DND-41 (cell line): ENCODE results near the gene CDK4.

ENCODE experiments used
- EZH2 ChIP-seq: IDR thresholded peaks from 3 replicates; pipeline ENCODE4 v1.6.1; 2012; ENCODE audit warnings: borderline replicate concordance, low read depth, mild to moderate bottlenecking, moderate library complexity, low read length, inconsistent platforms; ENCODE audit not compliant: severe bottlenecking
- TF ChIP-seq, protein P1 (sequence below): IDR thresholded peaks from 2 replicates; pipeline ENCODE4 v1.5.1; 2012; ENCODE audit warnings: borderline replicate concordance, low read length, moderate library complexity, mild to moderate bottlenecking; ENCODE audit not compliant: poor library complexity, severe bottlenecking; ENCODE audit errors: extremely low read depth

DNA sequence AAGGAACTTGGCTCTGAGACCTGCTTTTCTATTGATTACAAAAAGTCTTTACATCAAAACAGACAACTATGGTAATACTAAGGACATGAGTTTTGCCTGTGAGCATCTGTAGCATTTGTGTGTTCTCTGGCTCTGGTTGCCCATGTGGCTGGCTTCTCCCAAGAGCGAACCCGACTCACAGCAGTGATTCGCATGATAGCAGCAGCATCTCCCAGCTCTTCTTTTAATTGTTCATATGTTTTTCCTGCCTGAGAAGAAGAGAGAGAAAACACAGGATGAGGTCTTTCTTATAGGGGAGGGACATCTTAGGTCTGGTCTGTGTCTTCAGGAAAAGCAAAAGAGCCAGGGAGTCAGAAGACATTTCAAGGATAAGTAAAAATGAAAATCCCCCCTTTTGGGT, 48.9 kb upstream of the CDK4 start:
- TF ChIP-seq, protein P1, sequence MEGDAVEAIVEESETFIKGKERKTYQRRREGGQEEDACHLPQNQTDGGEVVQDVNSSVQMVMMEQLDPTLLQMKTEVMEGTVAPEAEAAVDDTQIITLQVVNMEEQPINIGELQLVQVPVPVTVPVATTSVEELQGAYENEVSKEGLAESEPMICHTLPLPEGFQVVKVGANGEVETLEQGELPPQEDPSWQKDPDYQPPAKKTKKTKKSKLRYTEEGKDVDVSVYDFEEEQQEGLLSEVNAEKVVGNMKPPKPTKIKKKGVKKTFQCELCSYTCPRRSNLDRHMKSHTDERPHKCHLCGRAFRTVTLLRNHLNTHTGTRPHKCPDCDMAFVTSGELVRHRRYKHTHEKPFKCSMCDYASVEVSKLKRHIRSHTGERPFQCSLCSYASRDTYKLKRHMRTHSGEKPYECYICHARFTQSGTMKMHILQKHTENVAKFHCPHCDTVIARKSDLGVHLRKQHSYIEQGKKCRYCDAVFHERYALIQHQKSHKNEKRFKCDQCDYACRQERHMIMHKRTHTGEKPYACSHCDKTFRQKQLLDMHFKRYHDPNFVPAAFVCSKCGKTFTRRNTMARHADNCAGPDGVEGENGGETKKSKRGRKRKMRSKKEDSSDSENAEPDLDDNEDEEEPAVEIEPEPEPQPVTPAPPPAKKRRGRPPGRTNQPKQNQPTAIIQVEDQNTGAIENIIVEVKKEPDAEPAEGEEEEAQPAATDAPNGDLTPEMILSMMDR: no peak
- no peak for TF ChIP-seq EZH2
